Measurements from ENCODE around the gene SERF1B.
"Not testable (repeated sequence)": the region's sequence is repeated elsewhere in the genome, so short reads cannot be mapped to it uniquely, and the experiment has no call there.

SERF1B gene

DNA sequence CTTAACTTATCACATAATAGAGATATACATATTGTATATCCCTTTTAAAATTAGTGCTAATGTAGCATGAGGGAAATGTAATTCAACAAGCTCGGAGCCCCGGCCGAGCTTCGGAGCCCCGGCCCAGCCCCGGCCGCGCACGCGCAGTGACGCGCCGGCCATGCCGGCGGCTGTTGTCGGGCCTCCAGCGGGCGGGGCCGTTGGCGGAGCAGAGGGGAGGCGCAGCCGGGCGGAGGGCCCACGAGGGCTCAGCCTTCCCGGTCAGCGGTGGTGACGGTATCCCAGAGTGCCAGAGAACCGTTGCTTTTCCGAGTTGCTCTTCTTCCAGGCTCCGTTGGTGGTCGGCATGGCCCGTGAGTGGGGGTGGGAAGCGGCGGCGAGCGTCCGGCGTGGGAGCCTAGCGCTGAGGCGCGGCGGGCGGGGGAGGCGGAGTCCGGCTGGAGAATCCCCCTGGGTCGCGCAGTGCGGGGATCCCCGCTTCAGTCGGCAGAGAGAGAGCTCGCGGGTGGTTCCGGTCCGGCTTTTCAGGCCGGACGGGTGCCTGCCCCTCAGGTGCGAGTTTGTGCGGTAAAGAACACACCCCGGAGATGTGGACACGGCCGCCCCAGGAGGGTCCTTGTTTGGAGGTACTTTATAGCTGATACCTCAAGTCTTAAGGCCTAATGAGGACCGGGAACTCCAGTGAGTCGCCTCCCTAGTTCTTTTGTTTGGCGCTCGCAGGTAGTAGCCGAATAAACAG lies at the start of gene SERF1B:
Gene SERF1B (plus strand): TSS at position 146 of the 739 bp plus-strand sequence. CDS start 201 bp downstream, at position 347.
- not testable (repeated sequence) for DNase-seq

DNA sequence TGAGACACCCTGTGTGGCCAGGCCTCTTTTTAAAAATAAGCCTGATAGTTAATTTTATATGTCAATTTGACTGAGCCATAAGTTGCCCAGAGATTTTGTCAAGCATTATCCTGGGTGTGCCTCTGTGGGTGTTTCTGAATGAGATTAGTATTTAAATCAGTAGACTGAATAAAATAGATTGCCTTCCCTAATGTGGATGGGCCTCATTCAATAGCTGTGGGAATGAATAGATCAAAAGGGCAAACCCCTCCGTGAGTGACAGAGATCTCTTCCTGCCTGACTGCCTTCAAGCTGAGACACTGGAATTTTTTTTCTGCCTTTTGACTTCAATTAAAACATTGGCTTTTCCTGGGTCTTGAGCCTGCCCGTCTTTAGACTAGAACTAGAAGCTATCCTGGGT lies 33.3 kb upstream of the SERF1B start:
- not testable (repeated sequence) for DNase-seq

DNA sequence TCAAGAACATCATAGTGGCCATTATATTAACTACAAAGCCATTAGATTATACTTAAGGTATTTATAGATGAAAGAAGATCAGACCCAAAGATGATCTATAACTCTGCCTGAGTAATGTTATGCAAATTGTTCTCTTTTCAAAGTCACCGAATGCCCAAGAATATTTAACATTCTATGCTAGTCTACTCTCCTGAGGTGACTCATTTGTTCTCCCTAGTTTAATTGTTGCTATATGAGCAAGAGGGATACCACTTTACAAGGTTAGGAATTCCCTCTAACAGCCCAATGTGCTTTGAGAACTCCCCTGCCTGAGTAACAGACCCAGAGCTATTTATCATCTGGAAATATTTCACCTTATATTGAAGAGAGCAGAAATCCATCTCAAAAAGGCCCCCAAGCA lies 29.5 kb upstream of the SERF1B start:
- DNase-seq = not testable (repeated sequence)

DNA sequence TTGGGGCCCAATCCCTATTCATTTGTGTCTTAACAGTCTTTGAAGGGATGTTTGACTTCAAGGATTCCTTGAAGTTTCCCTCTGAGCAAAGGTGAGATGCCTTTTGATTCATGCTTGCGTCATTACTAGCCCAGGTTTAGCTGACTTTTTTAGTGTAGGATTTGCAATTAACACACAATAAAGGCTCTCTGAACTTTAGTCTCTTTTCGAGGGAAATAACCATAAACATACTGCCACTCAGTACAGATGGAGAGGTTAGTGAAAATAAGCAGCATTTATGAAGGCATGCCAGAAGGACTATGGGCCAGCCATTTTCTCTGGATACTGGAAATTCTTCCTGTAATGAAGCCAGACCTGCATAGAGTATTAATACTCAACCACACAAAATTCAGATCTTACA lies 4.4 kb upstream of the SERF1B start:
- DNase-seq = not testable (repeated sequence)

DNA sequence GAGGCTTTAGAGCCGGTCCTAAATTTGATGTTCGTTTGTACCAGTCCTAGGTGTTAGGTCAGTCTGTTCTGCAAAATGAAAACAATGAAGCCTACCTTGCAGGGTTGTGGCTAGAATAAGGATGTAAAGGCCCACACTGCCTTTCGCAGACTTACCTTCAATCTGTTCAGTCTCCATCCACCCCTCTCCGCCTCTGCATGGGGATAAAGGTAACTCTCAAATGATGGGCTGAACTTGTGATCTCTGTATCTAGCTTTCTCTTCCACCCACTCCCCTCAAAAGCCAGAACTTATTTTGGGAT lies 744 bp downstream of the SERF1B start:
- not testable (repeated sequence) for DNase-seq

DNA sequence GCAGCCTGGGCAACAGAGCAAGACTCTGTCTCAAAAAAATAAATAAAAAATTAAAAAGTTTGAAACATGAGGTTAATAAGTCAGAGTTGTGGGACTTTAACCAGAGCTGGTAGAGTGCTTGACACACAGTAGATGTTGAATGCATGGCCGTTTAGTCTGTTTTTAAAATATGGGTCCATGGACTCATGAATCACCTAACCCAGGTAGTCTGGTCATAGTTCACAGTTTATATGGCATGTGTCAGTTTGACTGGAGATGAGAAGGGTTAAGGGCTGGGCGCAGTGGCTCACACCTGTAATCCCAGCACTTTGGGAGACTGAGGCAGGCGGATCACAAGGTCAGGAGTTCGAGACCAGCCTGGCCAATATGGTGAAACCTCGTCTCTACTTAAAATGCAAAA lies 6.2 kb downstream of the SERF1B start:
- not testable (repeated sequence) for DNase-seq

DNA sequence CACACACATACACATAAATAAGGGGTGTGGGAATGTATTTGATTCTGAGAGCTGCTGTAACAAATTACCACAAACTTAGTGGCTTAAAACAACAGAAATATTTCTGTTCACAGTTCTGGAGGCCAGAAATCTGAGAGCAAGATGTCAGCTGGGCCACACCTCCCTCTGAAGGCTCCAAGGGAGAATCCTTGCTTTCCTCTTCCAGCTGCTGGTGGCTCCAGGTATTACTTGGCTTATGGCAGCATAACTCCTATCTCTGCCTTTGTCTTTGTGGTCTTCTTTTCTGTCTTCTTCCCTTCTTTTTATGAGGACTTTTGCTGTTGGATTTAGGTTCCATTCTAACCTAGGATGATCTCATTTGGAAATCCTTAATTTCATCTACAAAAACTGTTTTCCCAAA lies 16.4 kb downstream of the SERF1B start:
- not testable (repeated sequence) for DNase-seq

DNA sequence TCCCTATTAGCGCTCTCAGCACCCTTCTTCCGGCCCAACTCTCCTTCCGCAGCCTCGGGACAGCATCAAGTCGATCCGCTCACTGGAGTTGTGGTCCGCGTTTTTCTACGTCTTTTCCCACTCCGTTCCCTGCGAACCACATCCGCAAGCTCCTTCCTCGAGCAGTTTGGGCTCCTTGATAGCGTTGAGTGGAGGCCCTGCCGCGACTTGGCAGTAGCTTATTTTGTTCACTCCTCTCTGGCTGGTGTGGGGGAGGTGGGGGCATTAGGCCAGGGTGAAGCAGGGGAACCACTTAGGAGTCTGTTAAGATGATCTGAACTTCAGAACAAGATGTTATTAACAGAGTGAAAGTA lies 24.7 kb downstream of the SERF1B start:
- not testable (repeated sequence) for DNase-seq

DNA sequence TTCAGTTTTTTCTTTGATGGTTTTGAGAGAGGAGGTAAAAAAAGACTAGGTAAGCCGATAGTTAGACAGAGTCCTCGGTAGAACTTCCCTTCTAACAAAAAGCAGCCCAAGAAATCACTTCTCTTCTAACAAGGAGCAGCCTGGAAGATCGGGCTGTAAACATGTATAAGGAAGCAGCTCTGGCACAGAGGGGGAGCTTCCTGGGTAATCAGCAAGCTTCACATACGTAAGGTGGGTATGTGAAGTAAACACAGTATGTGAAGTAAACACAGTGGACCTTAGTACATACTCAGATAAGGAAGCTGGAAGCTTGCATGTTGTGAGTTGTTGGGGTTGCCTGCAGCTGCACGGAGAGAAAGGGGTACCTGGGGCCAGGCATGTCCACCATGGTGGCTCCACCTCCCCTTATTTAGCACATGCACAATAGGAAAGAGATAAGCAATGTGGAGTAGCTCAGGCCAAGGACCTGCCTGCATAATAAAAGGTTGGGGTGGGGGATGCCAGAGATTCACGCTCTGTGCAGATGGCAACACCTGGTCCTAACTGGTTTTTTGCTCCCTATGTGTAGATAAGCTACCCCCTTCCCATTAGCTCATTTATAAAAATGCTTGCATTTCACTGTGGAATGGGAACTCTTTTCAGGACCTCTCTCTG lies 31.4 kb downstream of the SERF1B start:
- DNase-seq = not testable (repeated sequence)

DNA sequence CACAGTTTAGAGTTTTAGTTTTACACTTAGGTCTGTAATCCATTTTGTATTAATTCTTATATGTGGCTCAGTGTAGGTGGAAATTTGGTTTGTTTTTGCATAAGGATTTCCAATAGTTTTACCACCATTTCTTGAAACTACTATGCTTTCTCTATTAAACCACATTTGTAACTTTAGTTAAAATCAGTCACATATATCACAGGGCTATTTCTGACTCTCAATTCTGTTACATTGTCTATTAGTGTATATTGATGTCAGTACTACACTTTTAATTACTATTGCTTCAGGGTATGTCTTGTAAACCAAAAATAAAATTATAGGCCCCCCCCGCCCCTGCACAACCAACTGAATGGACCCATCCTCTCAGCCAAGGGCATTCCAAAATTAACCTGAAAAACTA lies 32.1 kb downstream of the SERF1B start:
- DNase-seq = not testable (repeated sequence)

DNA sequence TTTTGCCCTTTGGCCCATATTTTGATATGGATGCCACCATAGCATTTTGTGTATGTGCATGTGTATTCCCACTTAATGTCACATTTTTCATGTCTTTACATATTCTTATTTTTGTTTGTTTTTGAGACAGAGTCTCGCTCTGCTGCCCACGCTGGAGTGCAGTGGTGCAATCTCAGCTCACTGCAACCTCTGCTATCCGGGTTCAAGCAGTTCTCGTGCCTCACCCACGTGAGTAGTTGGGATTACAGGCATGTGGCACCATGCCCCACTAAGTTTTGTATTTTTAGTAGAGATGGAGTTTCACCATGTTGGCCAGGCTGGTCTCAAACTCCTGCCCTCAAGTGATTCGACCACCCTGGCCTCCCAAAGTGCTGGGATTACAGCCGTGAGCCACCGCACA lies 52.6 kb downstream of the SERF1B start:
- DNase-seq = not testable (repeated sequence)

DNA sequence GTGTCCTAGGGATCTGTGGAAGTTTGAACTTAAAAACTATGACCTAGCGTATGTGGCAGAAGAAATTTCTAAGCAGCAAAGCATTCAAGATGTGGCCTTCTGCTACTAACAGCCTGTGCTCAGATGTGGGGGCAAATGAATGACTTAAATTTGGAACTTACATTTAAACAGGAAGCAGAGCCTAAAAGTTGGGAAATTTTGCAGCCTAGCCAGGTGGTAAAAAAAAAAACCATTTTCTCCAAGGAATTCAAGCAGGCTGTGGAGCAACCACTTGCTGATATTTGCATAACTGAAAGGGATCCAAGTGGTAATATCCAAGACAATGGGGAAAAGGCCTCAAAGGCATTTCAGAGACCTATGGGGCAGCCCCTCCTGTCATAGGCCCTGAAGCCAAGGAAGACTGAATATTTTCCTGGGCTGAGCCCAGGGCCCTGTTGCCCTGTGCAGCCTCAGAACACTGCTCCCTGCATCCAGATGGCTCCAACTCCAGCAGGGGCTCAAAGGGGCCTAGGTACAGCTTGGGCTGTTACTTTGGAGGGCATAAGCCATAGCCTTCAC lies 63.9 kb downstream of the SERF1B start:
- DNase-seq = not testable (repeated sequence)

DNA sequence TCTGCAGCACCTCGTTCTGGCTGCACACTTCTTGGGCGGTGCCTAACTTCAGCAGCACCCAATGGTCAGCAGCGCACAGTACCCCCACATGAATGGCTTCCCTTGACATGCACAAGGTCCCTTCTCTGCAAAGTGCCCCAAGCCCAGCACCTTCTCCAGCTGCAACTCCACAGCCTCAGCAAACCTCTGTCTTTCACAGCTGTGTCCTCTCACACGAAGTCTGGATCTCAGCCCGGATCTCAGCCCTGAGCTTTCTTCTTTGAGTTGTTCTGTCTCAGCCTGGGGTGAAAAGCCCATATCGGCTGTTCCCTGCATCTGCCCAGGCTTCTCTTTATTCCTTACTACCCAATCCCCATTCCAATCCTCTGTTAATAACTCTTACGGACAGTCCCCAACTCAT lies 66.7 kb downstream of the SERF1B start:
- not testable (repeated sequence) for DNase-seq
